OCI-LY3 (cell line): ENCODE measurements around the gene ANAPC4.
"Not testable (repeated sequence)": the region's sequence is repeated elsewhere in the genome, so short reads cannot be mapped to it uniquely, and the experiment has no call there.

Source experiments
- EZH2phosphoT487 ChIP-seq: fragments of 200-600 bp; shearing (Covaris generic); IDR thresholded peaks from 2 replicates; pipeline ENCODE4 v1.6.1; 2018; ENCODE audit warnings: antibody characterized with exemption, mixed run types, low read depth
- TF ChIP-seq, protein P1 (sequence below): fragments of 200-600, 300-600 bp; sonication (generic); IDR thresholded peaks from 2 replicates; pipeline ENCODE4 v1.5.1; 2014; ENCODE audit warnings: antibody characterized with exemption, low read length, low read depth

- TF ChIP-seq, protein P1, sequence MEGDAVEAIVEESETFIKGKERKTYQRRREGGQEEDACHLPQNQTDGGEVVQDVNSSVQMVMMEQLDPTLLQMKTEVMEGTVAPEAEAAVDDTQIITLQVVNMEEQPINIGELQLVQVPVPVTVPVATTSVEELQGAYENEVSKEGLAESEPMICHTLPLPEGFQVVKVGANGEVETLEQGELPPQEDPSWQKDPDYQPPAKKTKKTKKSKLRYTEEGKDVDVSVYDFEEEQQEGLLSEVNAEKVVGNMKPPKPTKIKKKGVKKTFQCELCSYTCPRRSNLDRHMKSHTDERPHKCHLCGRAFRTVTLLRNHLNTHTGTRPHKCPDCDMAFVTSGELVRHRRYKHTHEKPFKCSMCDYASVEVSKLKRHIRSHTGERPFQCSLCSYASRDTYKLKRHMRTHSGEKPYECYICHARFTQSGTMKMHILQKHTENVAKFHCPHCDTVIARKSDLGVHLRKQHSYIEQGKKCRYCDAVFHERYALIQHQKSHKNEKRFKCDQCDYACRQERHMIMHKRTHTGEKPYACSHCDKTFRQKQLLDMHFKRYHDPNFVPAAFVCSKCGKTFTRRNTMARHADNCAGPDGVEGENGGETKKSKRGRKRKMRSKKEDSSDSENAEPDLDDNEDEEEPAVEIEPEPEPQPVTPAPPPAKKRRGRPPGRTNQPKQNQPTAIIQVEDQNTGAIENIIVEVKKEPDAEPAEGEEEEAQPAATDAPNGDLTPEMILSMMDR, result not testable (repeated sequence)
- TF ChIP-seq EZH2phosphoT487, result not testable (repeated sequence)
These were observed 4.5 kb upstream of the ANAPC4 start for GRCh38 chr4:25372549-25372948.
